H1 (cell line): ENCODE measurements around the gene NOS3. TPM values are rescaled to one million over a fixed set of nuclear protein-coding genes. Genes with fewer than 3 reads are reported as not detected.
A peak's percentile ranks its signal among the peaks of the same experiment; 100 is the strongest.

Experiments
- CTCF ChIA-PET: fragments of 300-600 bp; sonication (Branson Sonifier 250); formaldehyde crosslinking; loops from one replicate; lab custom pipeline; 2021; ENCODE audit not compliant: partially characterized antibody; lab: Charles Lee
- POLR2A ChIA-PET: fragments of 300-600 bp; sonication (Branson Sonifier 250); formaldehyde crosslinking; loops from one replicate; lab custom pipeline; 2021; ENCODE audit warnings: inconsistent platforms; ENCODE audit not compliant: partially characterized antibody; lab: Charles Lee
- DNase-seq, 2 experiments: peaks; one replicate each; pipeline versions ENCODE4 v3.0.0 to v3.0.0-alpha.2; 2010 to 2022; ENCODE audit warnings: low spot score in 2 of 2, low read depth in 1 of 2, mixed read lengths in 1 of 2
- FAIRE-seq: peaks from 2 replicates; lab custom pipeline; 2011; peaks lifted over from hg19 to GRCh38; lab: Jason Lieb, UNC
- H2AFZ ChIP-seq: 2 replicates; pipeline ENCODE4 v1.8.1; 2012; ENCODE audit warnings: low read length, inconsistent platforms
- H2AK5ac ChIP-seq: 2 replicates; pipeline ENCODE4 v1.6.1; 2013; ENCODE audit warnings: low read depth, low read length
- H2BK120ac ChIP-seq: replicated peaks from 2 replicates; pipeline ENCODE3; 2013; ENCODE audit warnings: low read depth, low read length, inconsistent platforms
- H2BK12ac ChIP-seq: 2 replicates; pipeline ENCODE4 v1.6.1; 2013; ENCODE audit warnings: low read depth, low read length
- H2BK15ac ChIP-seq: 2 replicates; pipeline ENCODE4 v1.6.1; 2013; ENCODE audit warnings: low read length
- H2BK20ac ChIP-seq: 2 replicates; pipeline ENCODE4 v1.6.1; 2013; ENCODE audit warnings: low read length
- H2BK5ac ChIP-seq: 2 replicates; pipeline ENCODE4 v1.6.1; 2013; ENCODE audit warnings: low read depth, low read length
- H3K14ac ChIP-seq: 2 replicates; pipeline ENCODE4 v1.6.1; 2013; ENCODE audit warnings: inconsistent platforms; ENCODE audit not compliant: insufficient read length
- H3K18ac ChIP-seq: 2 replicates; pipeline ENCODE4 v1.6.1; 2013; ENCODE audit warnings: low read length; ENCODE audit errors: extremely low read depth
- H3K23ac ChIP-seq: 2 replicates; pipeline ENCODE4 v1.6.1; 2013; ENCODE audit warnings: inconsistent platforms; ENCODE audit not compliant: insufficient read length
- H3K23me2 ChIP-seq: 2 replicates; pipeline ENCODE4 v1.6.1; 2013; ENCODE audit warnings: low read depth, low read length
- H3K27ac ChIP-seq: 2 replicates; pipeline ENCODE4 v1.6.1; 2011; ENCODE audit warnings: low read depth, low read length, inconsistent platforms
- H3K27me3 ChIP-seq, 4 experiments: replicated peaks in 1 of 4; 1 replicate in 1 of 4; 2 replicates in 3 of 4; pipeline versions ENCODE4 v1.6.1 to v1.8.1; 2011 to 2013; ENCODE audit warnings: low read length in 3 of 4, mild to moderate bottlenecking in 3 of 4, inconsistent platforms in 2 of 4, mixed read lengths in 2 of 4, moderate library complexity in 1 of 4; ENCODE audit not compliant: control insufficient read depth in 3 of 4, insufficient read depth in 3 of 4; ENCODE audit errors: extremely low read depth in 1 of 4
- H3K36me3 ChIP-seq, 4 experiments: 2 replicates each; pipeline versions ENCODE4 v1.6.1 to v1.8.1; 2011 to 2013; ENCODE audit warnings: mild to moderate bottlenecking in 4 of 4, low read length in 3 of 4, moderate library complexity in 2 of 4, control low read depth in 1 of 4, inconsistent platforms in 1 of 4; ENCODE audit not compliant: insufficient read depth in 4 of 4, control insufficient read depth in 2 of 4
- H3K4ac ChIP-seq: replicated peaks from 2 replicates; pipeline ENCODE3; 2013; ENCODE audit warnings: low read length, low read depth, mixed read lengths, inconsistent platforms; ENCODE audit not compliant: insufficient read length
- H3K4me1 ChIP-seq, 4 experiments: replicated peaks in 1 of 4; 1 replicate in 1 of 4; 2 replicates in 3 of 4; pipeline versions ENCODE4 v1.6.1 to v1.8.1; 2011 to 2013; ENCODE audit warnings: low read length in 3 of 4, inconsistent platforms in 2 of 4, mixed read lengths in 1 of 4; ENCODE audit not compliant: insufficient read depth in 4 of 4, control insufficient read depth in 3 of 4
- H3K4me2 ChIP-seq, 2 experiments: 2 replicates each; pipeline versions ENCODE4 v1.6.1 to v1.8.1; 2011 to 2013; ENCODE audit warnings: low read depth in 2 of 2, low read length in 2 of 2, control low read depth in 1 of 2, inconsistent platforms in 1 of 2, mild to moderate bottlenecking in 1 of 2; ENCODE audit not compliant: insufficient read depth in 1 of 2
- H3K4me3 ChIP-seq, 4 experiments: fragments of 200-600, 300-600 bp in 1 of 4; sonication (generic), shearing (Covaris generic), sonication (Bioruptor Twin) in 1 of 4; 2 replicates each; pipeline versions ENCODE4 v1.5.1 to v1.8.1; 2011 to 2016; ENCODE audit warnings: low read length in 4 of 4, low read depth in 3 of 4, control low read depth in 2 of 4, inconsistent platforms in 2 of 4, mild to moderate bottlenecking in 2 of 4, mixed read lengths in 1 of 4, moderate library complexity in 1 of 4; ENCODE audit not compliant: insufficient read depth in 2 of 4; ENCODE audit errors: extremely low read depth in 1 of 4
- H3K56ac ChIP-seq: replicated peaks from 2 replicates; pipeline ENCODE3; 2013; ENCODE audit warnings: low read depth, mild to moderate bottlenecking, mixed read lengths, low read length, inconsistent platforms; ENCODE audit not compliant: insufficient read length
- H3K79me1 ChIP-seq: 2 replicates; pipeline ENCODE4 v1.6.1; 2013; ENCODE audit warnings: low read depth, low read length, control low read depth
- H3K79me2 ChIP-seq, 2 experiments: 2 replicates each; pipeline versions ENCODE4 v1.6.1 to v1.8.1; 2012 to 2013; ENCODE audit warnings: low read length in 2 of 2, mild to moderate bottlenecking in 2 of 2, inconsistent platforms in 1 of 2; ENCODE audit not compliant: insufficient read depth in 2 of 2, control insufficient read depth in 1 of 2
- H3K9ac ChIP-seq, 4 experiments: replicated peaks in 1 of 4; 1 replicate in 1 of 4; 2 replicates in 3 of 4; pipeline versions ENCODE4 v1.6.1 to v1.8.1; 2011 to 2013; ENCODE audit warnings: low read depth in 3 of 4, low read length in 3 of 4, control low read depth in 2 of 4, mild to moderate bottlenecking in 2 of 4, moderate library complexity in 2 of 4, inconsistent platforms in 1 of 4; ENCODE audit errors: extremely low read depth in 1 of 4
- H3K9me3 ChIP-seq, 2 experiments: 2 replicates each; pipeline versions ENCODE4 v1.6.1 to v1.8.1; 2012 to 2013; ENCODE audit warnings: mild to moderate bottlenecking in 2 of 2, moderate library complexity in 2 of 2, control low read depth in 1 of 2, inconsistent platforms in 1 of 2, low read depth in 1 of 2, low read length in 1 of 2, mixed read lengths in 1 of 2; ENCODE audit not compliant: insufficient read depth in 2 of 2
- H4K20me1 ChIP-seq, 2 experiments: replicated peaks in 1 of 2; 2 replicates each; pipeline versions ENCODE3 to v1.8.1; 2011 to 2013; ENCODE audit warnings: inconsistent platforms in 2 of 2, low read length in 2 of 2, mild to moderate bottlenecking in 1 of 2; ENCODE audit not compliant: insufficient read depth in 2 of 2, control insufficient read depth in 1 of 2
- H4K5ac ChIP-seq: 2 replicates; pipeline ENCODE4 v1.6.1; 2013; ENCODE audit warnings: low read length, low read depth, mixed read lengths, inconsistent platforms; ENCODE audit not compliant: insufficient read length
- H4K8ac ChIP-seq: 2 replicates; pipeline ENCODE4 v1.8.0; 2013; ENCODE audit warnings: mild to moderate bottlenecking, moderate library complexity, low read length, inconsistent platforms; ENCODE audit not compliant: insufficient read depth; ENCODE audit errors: extremely low read depth
- H4K91ac ChIP-seq: replicated peaks from 2 replicates; pipeline ENCODE3; 2013; ENCODE audit warnings: low read length, mixed read lengths, inconsistent platforms; ENCODE audit not compliant: insufficient read length
- CREB1 ChIP-seq: IDR thresholded peaks from 2 replicates; pipeline ENCODE4 v1.6.1; 2012; ENCODE audit warnings: inconsistent platforms
- HDAC2 ChIP-seq, 2 experiments: fragments of 300-600 bp in 1 of 2; sonication (generic) in 1 of 2; IDR thresholded peaks; 2 replicates each; pipeline ENCODE4 v1.6.1; 2011 to 2012; ENCODE audit warnings: low read depth in 2 of 2, low read length in 2 of 2, mild to moderate bottlenecking in 2 of 2, moderate library complexity in 2 of 2, borderline replicate concordance in 1 of 2, inconsistent platforms in 1 of 2
- MAX ChIP-seq: IDR thresholded peaks from 2 replicates; pipeline ENCODE4 v1.6.1; 2012; ENCODE audit warnings: inconsistent platforms
- RAD21 ChIP-seq, 2 experiments: IDR thresholded peaks in 1 of 2; conservative IDR thresholded peaks in 1 of 2; 2 replicates each; pipeline ENCODE4 v1.6.1; 2011; ENCODE audit warnings: low read depth in 2 of 2, low read length in 2 of 2, improper control_type of control experiment in 1 of 2, inconsistent platforms in 1 of 2, mild to moderate bottlenecking in 1 of 2, moderate library complexity in 1 of 2
- RBBP5 ChIP-seq: IDR thresholded peaks from 2 replicates; pipeline ENCODE4 v1.7.1; 2012; ENCODE audit warnings: low read depth, mild to moderate bottlenecking, inconsistent platforms, low read length, moderate library complexity, borderline replicate concordance
- SIN3A ChIP-seq, 2 experiments: IDR thresholded peaks in 1 of 2; conservative IDR thresholded peaks in 1 of 2; 2 replicates each; pipeline ENCODE4 v1.6.1; 2011 to 2012; ENCODE audit warnings: low read length in 2 of 2, improper control_type of control experiment in 1 of 2, low read depth in 1 of 2, mild to moderate bottlenecking in 1 of 2
- SUZ12 ChIP-seq: fragments of 200-600 bp; sonication (generic); IDR thresholded peaks from 2 replicates; pipeline ENCODE4 v1.6.1; 2012; ENCODE audit warnings: mild to moderate bottlenecking, inconsistent platforms, low read length, moderate library complexity, mixed read lengths
- TBP ChIP-seq: IDR thresholded peaks from 2 replicates; pipeline ENCODE4 v1.6.1; 2011; ENCODE audit warnings: low read depth, low read length, improper control_type of control experiment
- YY1 ChIP-seq: IDR thresholded peaks from 2 replicates; pipeline ENCODE4 v1.6.1; 2011; ENCODE audit warnings: low read depth, mild to moderate bottlenecking, low read length
- WGBS, 2 experiments: shearing (Covaris generic) in 1 of 2; methylation state at CpG; one replicate each; pipeline versions ENCODE4 v1.1.6 to v1.1.7; 2013 to 2015; ENCODE audit warnings: low lambda C conversion rate in 2 of 2, mixed read lengths in 2 of 2, inconsistent platforms in 1 of 2, low coverage in 1 of 2, missing lambda C conversion rate in 1 of 2; ENCODE audit not compliant: insufficient replicate concordance in 2 of 2, insufficient coverage in 1 of 2, insufficient read length in 1 of 2; ENCODE audit errors: extremely low coverage in 1 of 2, missing lambda C conversion rate in 1 of 2; 5-methylcytosine and 5-hydroxymethylcytosine counted together
- polyA plus RNA-seq, 7 experiments: library from polyadenylated mRNA; depleted of rRNA in 3 of 7; stranded (reverse) in 5 of 7; unstranded in 2 of 7; fragments of >200 nt in 5 of 7; fragments of 200-250 nt in 2 of 7; gene quantifications; 1 replicate in 5 of 7; 2 replicates in 1 of 7; 4 replicates in 1 of 7; pipeline versions ENCODE4 v1.2.1 to v1.2.3, GENCODE V29; 2011 to 2013; ENCODE audit warnings: missing spikeins in 2 of 7, mixed read lengths in 2 of 7
- total RNA-seq: library from RNA; stranded (reverse); fragmentation: NEBNext Ultra II Directional; extraction: Animal tissue kit (Norgen Biotek cat#: 25700); gene quantifications from 2 replicates; pipeline ENCODE4 v1.2.1, GENCODE V29; 2021

The NOS3 gene
- total and polyA plus RNA-seq, 2 of the 8 experiments (the other 6 are each of a cell fraction or from before 2014, with no cell fraction given), result 4.4 to 16.2 TPM

DNA sequence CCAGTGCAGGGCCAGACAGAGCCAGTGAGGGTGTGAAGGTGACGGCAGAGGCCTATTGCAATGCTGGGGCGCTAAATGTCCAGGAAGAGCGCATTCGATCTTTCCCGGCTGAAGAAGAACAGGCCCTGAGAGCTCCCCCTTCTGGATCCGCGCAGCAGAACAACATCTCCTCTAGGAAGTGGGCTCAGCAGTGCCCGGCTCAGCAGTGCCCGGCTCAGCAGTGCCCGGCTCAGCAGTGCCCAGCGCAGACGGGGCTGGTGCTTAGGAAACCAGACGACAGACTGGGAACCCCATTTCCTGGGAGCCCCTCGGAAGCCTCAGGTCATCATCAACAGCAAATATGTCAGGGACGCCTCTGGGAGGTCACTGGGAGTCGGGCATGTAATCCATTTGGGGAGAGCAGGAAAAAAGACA, 4.7 kb upstream of the NOS3 start:
- FAIRE-seq (no peak), DNase-seq (peak in 1 of 2 experiments; percentile 90)
- Histone ChIP-seq H3K4me1 (peaks cover 3 to 10% (median 5%) of the 10 kb centered on the region in 4 experiments; a peak in 6 of 7 replicates), H3K56ac (no peak overlapping the region), H3K9ac (no peak overlapping the region), H4K91ac (no peak overlapping the region), H3K4me3 (no peak overlapping the region), H3K14ac (no peak overlapping the region), H2BK120ac (no peak overlapping the region), H3K27me3 (peaks cover 0 to 8% (median under 1%) of the 10 kb centered on the region in 4 experiments; a peak in 2 of 7 replicates), H4K20me1 (peaks cover 0 to 2% of the 10 kb centered on the region in 2 experiments), H3K4me2 (no peak overlapping the region), H2BK15ac (peak overlapping the region; percentile 98; the same call in 1 of the 2 replicates), H4K5ac (no peak overlapping the region), H3K79me1 (no peaks in the 10 kb centered on the region), H2BK20ac (no peak overlapping the region), H3K23ac (no peak overlapping the region), H2AFZ (no peak overlapping the region), H3K18ac (no peak overlapping the region), H3K27ac (no peak overlapping the region), H2BK5ac (no peak overlapping the region), H2AK5ac (no peak overlapping the region), H3K9me3 (no peaks in the 10 kb centered on the region), H3K23me2 (no peaks in the 10 kb centered on the region), H4K8ac (no peak overlapping the region), H3K79me2 (no peaks in the 10 kb centered on the region), H2BK12ac (no peak overlapping the region), H3K36me3 (no peaks in the 10 kb centered on the region), H3K4ac (no peak overlapping the region)
- WGBS, 2 experiments, result 30% methylated on average over 16 of the region's 16 CpGs; no CpG with 5 or more reads in 1 of the 2 experiments
- ChIA-PET CTCF (interaction anchor here (0.6 to 27.0 kb wide), 35 partner anchors 9 to 584 kb away, joined by 3 to 797 read pairs (median 4); no protein-coding TSS in a partner anchor), POLR2A (interaction anchor here (1.0 kb wide), 1 partner anchor 615 kb away, joined by 3 read pairs; no protein-coding TSS in a partner anchor)
- TF ChIP-seq CREB1 (no peak), SIN3A (conservative IDR thresholded peaks at IDR 0.05 in 1 of 2, IDR thresholded peaks at IDR 0.05 in 1 of 2; ENCODE audit: low read depth in 1 of 2, low read length in 2 of 2) (no peak), RAD21 (IDR thresholded peaks at IDR 0.05 in 1 of 2, conservative IDR thresholded peaks at IDR 0.05 in 1 of 2; ENCODE audit: low read depth in 2 of 2, low read length in 2 of 2) (peak; percentile 62 to 78), RBBP5 (no peak), TBP (peak; percentile 52; the same call in 1 of the 2 replicates), HDAC2 (IDR thresholded peaks at IDR 0.05; ENCODE audit: borderline replicate concordance in 1 of 2, low read depth in 2 of 2, low read length in 2 of 2) (no peak), MAX (0 out of 2 replicates have a peak, but pooled peaks have one; percentile 12), YY1 (no peak), SUZ12 (no peak)
